Measurements from ENCODE around the gene NPM3.

GRCh38 chr10:101776161-101776817, 7.0 kb downstream of the NPM3 start:
- TF ChIP-seq, protein P1, sequence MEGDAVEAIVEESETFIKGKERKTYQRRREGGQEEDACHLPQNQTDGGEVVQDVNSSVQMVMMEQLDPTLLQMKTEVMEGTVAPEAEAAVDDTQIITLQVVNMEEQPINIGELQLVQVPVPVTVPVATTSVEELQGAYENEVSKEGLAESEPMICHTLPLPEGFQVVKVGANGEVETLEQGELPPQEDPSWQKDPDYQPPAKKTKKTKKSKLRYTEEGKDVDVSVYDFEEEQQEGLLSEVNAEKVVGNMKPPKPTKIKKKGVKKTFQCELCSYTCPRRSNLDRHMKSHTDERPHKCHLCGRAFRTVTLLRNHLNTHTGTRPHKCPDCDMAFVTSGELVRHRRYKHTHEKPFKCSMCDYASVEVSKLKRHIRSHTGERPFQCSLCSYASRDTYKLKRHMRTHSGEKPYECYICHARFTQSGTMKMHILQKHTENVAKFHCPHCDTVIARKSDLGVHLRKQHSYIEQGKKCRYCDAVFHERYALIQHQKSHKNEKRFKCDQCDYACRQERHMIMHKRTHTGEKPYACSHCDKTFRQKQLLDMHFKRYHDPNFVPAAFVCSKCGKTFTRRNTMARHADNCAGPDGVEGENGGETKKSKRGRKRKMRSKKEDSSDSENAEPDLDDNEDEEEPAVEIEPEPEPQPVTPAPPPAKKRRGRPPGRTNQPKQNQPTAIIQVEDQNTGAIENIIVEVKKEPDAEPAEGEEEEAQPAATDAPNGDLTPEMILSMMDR (IDR thresholded peaks at IDR 0.05): no peak
- TF ChIP-seq POLR2A (IDR thresholded peaks at IDR 0.05): no peak
